Common myeloid progenitor, CD34-positive (primary cell): Measurements from ENCODE around the gene MMP28.
A peak's percentile ranks its signal among the peaks of the same experiment; 100 is the strongest.

Experiments used
- CTCF ChIA-PET: fragments of 350-600 bp; sonication (Branson Sonifier 250); formaldehyde crosslinking; loops from one replicate; lab custom pipeline; 2021; ENCODE audit warnings: antibody characterized with exemption; lab: Charles Lee
- POLR2A ChIA-PET: fragments of 350-600 bp; sonication (Branson Sonifier 250); formaldehyde crosslinking; loops from one replicate; lab custom pipeline; 2021; ENCODE audit warnings: antibody characterized with exemption; lab: Charles Lee
- DNase-seq, 3 donors: peaks; one replicate each; pipeline versions ENCODE4 v3.0.0 to v3.0.0-alpha.2; 2013
- H3K27ac ChIP-seq, 2 experiments: 1 replicate in 1 of 2; 2 replicates in 1 of 2; pipeline ENCODE4 v1.7.0; 2013; ENCODE audit warnings: inconsistent platforms in 2 of 2, low read length in 2 of 2, mild to moderate bottlenecking in 2 of 2, low read depth in 1 of 2, moderate library complexity in 1 of 2; ENCODE audit not compliant: severe bottlenecking in 2 of 2, insufficient read depth in 1 of 2, poor library complexity in 1 of 2
- H3K27me3 ChIP-seq, 5 experiments: replicated peaks in 2 of 5; 1 replicate in 3 of 5; 2 replicates in 2 of 5; pipeline versions ENCODE4 v1.6.1 to v1.7.0; 2013; ENCODE audit warnings: low read length in 4 of 5, mild to moderate bottlenecking in 2 of 5, moderate library complexity in 2 of 5, inconsistent platforms in 1 of 5; ENCODE audit not compliant: insufficient read depth in 5 of 5, control insufficient read depth in 4 of 5
- H3K36me3 ChIP-seq, 4 experiments: 1 replicate in 2 of 4; 2 replicates in 2 of 4; pipeline versions ENCODE4 v1.6.1 to v1.7.0; 2013; ENCODE audit warnings: low read length in 3 of 4, control low read depth in 1 of 4, mild to moderate bottlenecking in 1 of 4; ENCODE audit not compliant: control insufficient read depth in 4 of 4, insufficient read depth in 4 of 4
- H3K4me1 ChIP-seq, 4 experiments: 1 replicate in 3 of 4; 2 replicates in 1 of 4; pipeline versions ENCODE4 v1.6.1 to v1.7.1; 2013; ENCODE audit warnings: low read length in 3 of 4, mild to moderate bottlenecking in 3 of 4, control low read depth in 1 of 4, inconsistent platforms in 1 of 4, moderate library complexity in 1 of 4; ENCODE audit not compliant: control insufficient read depth in 4 of 4, insufficient read depth in 4 of 4; ENCODE audit errors: control extremely low read depth in 1 of 4
- H3K4me3 ChIP-seq, 7 experiments: 1 replicate in 4 of 7; 2 replicates in 3 of 7; pipeline versions ENCODE4 v1.5.1 to v1.7.0; 2013; ENCODE audit warnings: mild to moderate bottlenecking in 7 of 7, low read length in 6 of 7, moderate library complexity in 6 of 7, inconsistent platforms in 2 of 7, low read depth in 2 of 7, control low read depth in 1 of 7; ENCODE audit not compliant: insufficient read depth in 4 of 7, control insufficient read depth in 1 of 7; ENCODE audit errors: extremely low read depth in 1 of 7
- H3K9me3 ChIP-seq, 5 experiments: 1 replicate in 4 of 5; 2 replicates in 1 of 5; pipeline versions ENCODE4 v1.6.1 to v1.7.1; 2013; ENCODE audit warnings: low read length in 4 of 5, mild to moderate bottlenecking in 2 of 5, inconsistent platforms in 1 of 5, low read depth in 1 of 5, moderate library complexity in 1 of 5; ENCODE audit not compliant: control insufficient read depth in 4 of 5, insufficient read depth in 2 of 5; ENCODE audit errors: control extremely low read depth in 1 of 5
- WGBS: methylation state at CpG from one replicate; pipeline ENCODE4 v1.1.5; 2013; ENCODE audit not compliant: insufficient coverage; 5-methylcytosine and 5-hydroxymethylcytosine counted together

The MMP28 gene

GRCh38 chr17:35730400-35731005 lies 64.9 kb downstream of the MMP28 start:
- H3K36me3 ChIP-seq = peaks cover 3 to 19% (median 10%) of the 10 kb centered on the region in 4 experiments
- WGBS = 92% methylated on average over 8 of the region's 10 CpGs
- POLR2A ChIA-PET = no interaction called here

DNA sequence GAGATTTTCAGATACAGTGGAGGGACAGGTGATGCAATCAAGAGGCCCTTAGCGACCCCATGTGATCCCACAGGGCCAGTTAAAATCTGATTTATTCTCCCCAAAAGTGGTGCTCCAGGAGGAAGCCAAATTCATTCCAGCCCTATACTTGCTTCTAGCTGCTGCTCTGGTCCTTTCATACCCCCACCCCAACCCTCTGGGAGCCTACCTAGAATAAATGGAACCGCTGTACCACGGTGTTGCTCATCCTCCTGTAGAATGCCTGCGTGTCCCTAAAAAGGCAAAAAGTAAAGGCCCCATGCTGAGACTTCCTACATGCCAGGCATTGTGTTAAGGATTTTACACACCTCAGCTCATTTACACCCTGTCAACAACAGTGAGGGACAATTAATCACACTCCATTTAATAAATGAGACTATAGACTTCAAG lies 66.0 kb downstream of the MMP28 start:
- Histone ChIP-seq H3K4me1 (peaks cover 0 to 16% (median 10%) of the 10 kb centered on the region in 4 experiments), H3K4me3 (no peak overlapping the region), H3K9me3 (no peaks in the 10 kb centered on the region), H3K27ac (no peak overlapping the region), H3K27me3 (no peaks in the 10 kb centered on the region), H3K36me3 (peaks cover 8 to 30% (median 19%) of the 10 kb centered on the region in 4 experiments)
- POLR2A ChIA-PET = no interaction called here
- CTCF ChIA-PET = interaction anchor here (0.9 to 1.6 kb wide), 4 partner anchors 9 to 116 kb away, joined by 3 to 5 read pairs (median 3); no protein-coding TSS in a partner anchor
- 96% methylated on average over 4 of the region's 4 CpGs for WGBS
- no peak for DNase-seq

More at GRCh38 chr17:35730400-35731005, 64.9 kb downstream of the MMP28 start:
- no peak for DNase-seq
- CTCF ChIA-PET = interaction anchor here (0.7 to 2.0 kb wide), 8 partner anchors 13 to 175 kb away, joined by 3 to 10 read pairs (median 4); no protein-coding TSS in a partner anchor
- H3K27ac ChIP-seq = no peak overlapping the region
- peaks cover 0 to 16% (median 10%) of the 10 kb centered on the region in 4 experiments for H3K4me1 ChIP-seq
- H3K4me3 ChIP-seq = peak overlapping the region in 1 of 7 experiments; percentile 81
- H3K27me3 ChIP-seq = no peaks in the 10 kb centered on the region
- no peaks in the 10 kb centered on the region for H3K9me3 ChIP-seq

GRCh38 chr17:35728551-35728950 lies 66.9 kb downstream of the MMP28 start:
- POLR2A ChIA-PET = no interaction called here
- H3K36me3 ChIP-seq = peaks cover 15 to 39% (median 25%) of the 10 kb centered on the region in 4 experiments
- no peak overlapping the region for H3K4me3 ChIP-seq
- CTCF ChIA-PET = interaction anchor here (1.1 to 1.5 kb wide), 2 partner anchors 8 to 19 kb away, joined by 3 read pairs; no protein-coding TSS in a partner anchor
- H3K27ac ChIP-seq = no peak overlapping the region
- H3K4me1 ChIP-seq = peaks cover 0 to 16% (median 10%) of the 10 kb centered on the region in 4 experiments
- no peaks in the 10 kb centered on the region for H3K27me3 ChIP-seq
- no peak for DNase-seq
- 100% methylated on average over 2 of the region's 3 CpGs for WGBS
- H3K9me3 ChIP-seq = no peaks in the 10 kb centered on the region

DNA sequence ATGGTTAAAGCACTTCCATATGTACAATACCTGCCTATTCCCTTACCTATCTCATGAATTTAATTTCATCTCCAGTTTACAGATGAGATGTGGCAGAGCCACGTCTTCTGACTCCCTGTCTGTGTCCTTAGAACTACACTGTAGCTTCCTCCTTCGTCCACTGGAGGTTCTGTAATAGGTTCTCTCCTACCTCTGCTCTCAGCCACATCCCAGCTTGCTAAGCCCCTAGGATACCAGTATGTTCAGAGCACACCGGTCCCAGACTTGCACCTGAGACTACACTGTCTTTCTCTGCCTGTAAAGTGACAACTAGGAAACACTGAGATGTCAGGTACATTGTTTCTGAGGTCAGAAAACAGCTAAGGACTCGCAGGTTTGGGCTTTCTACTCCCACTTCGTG lies 67.8 kb downstream of the MMP28 start:
- H3K36me3 ChIP-seq = peaks cover 15 to 48% (median 29%) of the 10 kb centered on the region in 4 experiments

DNA sequence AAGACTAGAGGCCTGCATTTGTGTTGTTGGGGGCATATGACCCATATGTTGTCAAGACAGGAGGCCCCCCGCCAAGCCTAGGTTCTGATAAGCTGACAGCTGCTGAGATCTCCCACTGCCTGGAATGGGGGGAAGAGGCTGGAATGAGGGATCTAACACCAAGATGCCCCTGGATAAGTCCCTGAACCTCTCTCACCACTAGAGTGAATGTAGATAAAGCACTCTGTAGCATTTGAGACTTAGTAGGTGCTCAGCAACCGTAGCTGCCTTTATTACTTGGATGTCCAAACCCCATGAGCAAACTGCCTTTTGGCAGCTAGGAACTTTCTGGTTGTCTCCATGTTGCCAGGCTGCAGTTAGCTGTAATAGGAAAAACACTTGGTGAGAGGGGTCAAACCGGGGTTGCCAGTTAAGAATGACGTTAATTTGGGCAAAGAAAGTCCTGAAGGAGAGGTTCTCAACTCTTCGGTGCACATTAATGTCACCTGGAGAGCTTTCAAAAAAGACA lies 68.4 kb downstream of the MMP28 start:
- 100% methylated on average over 5 of the region's 5 CpGs for WGBS

More for the DNA sequence above, 67.8 kb downstream of the MMP28 start:
- H3K4me3 ChIP-seq = no peak overlapping the region
- POLR2A ChIA-PET = no interaction called here
- CTCF ChIA-PET = interaction anchor here (1.1 to 1.2 kb wide), 2 partner anchors 16 to 19 kb away, joined by 3 read pairs; no protein-coding TSS in a partner anchor
- H3K27ac ChIP-seq = no peak overlapping the region
- H3K4me1 ChIP-seq = peaks cover 0 to 16% (median 10%) of the 10 kb centered on the region in 4 experiments
- no peak for DNase-seq
- H3K27me3 ChIP-seq = no peaks in the 10 kb centered on the region
- 91% methylated on average over 4 of the region's 5 CpGs for WGBS
- no peaks in the 10 kb centered on the region for H3K9me3 ChIP-seq

DNA sequence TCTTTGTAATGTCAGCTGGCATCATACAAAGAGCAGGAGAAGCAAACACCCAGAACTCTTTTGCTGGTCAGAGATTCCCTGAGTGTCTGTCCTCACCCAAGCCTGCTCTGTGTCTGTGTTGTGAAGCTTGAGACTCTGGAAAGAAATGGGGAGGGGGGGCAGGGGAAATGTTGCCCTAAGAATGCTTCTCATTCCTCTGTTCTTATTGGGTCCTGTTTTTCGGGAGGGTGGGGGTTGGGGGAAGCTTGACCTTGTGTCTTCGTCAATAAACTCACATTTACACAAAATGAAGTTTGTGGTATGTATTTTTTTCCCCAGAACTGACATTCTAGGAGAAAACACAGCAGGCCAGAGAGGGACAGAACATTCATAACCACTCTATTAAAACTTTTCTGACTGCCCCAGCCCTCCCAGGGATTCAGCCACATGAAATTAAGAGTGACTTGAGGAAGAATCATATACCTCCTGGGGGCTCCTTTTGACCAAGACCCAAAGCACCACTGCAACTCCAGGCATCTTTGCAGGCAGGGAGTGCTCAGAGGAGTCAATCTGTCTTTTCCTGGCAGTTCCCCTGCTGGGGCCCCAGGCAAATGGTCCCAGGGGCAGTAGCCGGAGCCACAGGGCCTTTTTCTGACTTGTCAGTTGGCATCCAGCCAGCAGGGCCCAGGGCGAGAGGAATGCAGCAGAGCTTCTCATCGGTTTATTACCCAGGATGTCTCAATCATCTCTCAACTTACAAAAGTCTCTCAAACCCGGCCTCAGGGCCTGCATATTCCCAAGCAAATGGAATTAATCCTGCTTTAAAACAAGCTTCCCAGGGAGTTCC lies 69.1 kb downstream of the MMP28 start:
- WGBS = 89% methylated on average over 2 of the region's 6 CpGs
- Histone ChIP-seq H3K4me1 (peaks cover 0 to 9% (median 7%) of the 10 kb centered on the region in 4 experiments), H3K27ac (no peak overlapping the region), H3K36me3 (peaks cover 18 to 54% (median 31%) of the 10 kb centered on the region in 4 experiments), H3K4me3 (no peak overlapping the region), H3K9me3 (no peaks in the 10 kb centered on the region), H3K27me3 (no peaks in the 10 kb centered on the region)
- ChIA-PET CTCF (no interaction called here), POLR2A (no interaction called here)
- no peak for DNase-seq

More for the DNA sequence above, 68.4 kb downstream of the MMP28 start:
- ChIA-PET CTCF (interaction anchor here (1.2 kb wide), 1 partner anchor 16 kb away, joined by 3 read pairs; no protein-coding TSS in a partner anchor), POLR2A (no interaction called here)
- H3K36me3 ChIP-seq = peaks cover 15 to 50% (median 29%) of the 10 kb centered on the region in 4 experiments
- H3K27me3 ChIP-seq = no peaks in the 10 kb centered on the region
- H3K4me3 ChIP-seq = no peak overlapping the region
- H3K4me1 ChIP-seq = peaks cover 0 to 11% (median 8%) of the 10 kb centered on the region in 4 experiments
- no peak overlapping the region for H3K27ac ChIP-seq
- no peak for DNase-seq
- no peaks in the 10 kb centered on the region for H3K9me3 ChIP-seq
